RWPE1 (cell line): ENCODE results near the gene HMCN2.

Source experiments
- CTCF ChIA-PET: fragments of 350-600 bp; sonication (Branson Sonifier 250); formaldehyde crosslinking; extraction: SDS; loops from one replicate; lab custom pipeline; 2021; lab: Yijun Ruan, JAX
- POLR2A ChIA-PET: fragments of 400-600 bp; formaldehyde crosslinking; extraction: SDS; loops from one replicate; lab custom pipeline; 2020; ENCODE audit warnings: antibody characterized with exemption; ENCODE audit not compliant: low non-redundant PET; lab: Yijun Ruan, JAX
- DNase-seq: peaks from one replicate; pipeline ENCODE4 v3.0.0; 2012; ENCODE audit warnings: low spot score
- H3K27ac ChIP-seq: fragments of 450-650 bp; 2 replicates; pipeline ENCODE4 v1.5.1; 2017
- CTCF ChIP-seq: fragments of 450-650 bp; conservative IDR thresholded peaks from 2 replicates; pipeline ENCODE4 v1.5.1; 2017; ENCODE audit warnings: low read depth, mild to moderate bottlenecking

The HMCN2 gene

GRCh38 chr9:130237076-130237475, 28.5 kb upstream of the HMCN2 start:
- ChIA-PET POLR2A (interaction anchor here (0.7 kb wide), 1 partner anchor 28 kb away, joined by 3 read pairs; the partner anchor contains the start of gene HMCN2), CTCF (interaction anchor here (0.6 to 1.9 kb wide), 13 partner anchors 22 to 941 kb away, joined by 3 to 30 read pairs (median 4); partner anchors contain the start of gene HMCN2)
- TF ChIP-seq CTCF = no peak
- H3K27ac ChIP-seq = peak overlapping the region; percentile 70
- DNase-seq = no peak

- ChIA-PET CTCF (interaction anchor here (0.5 to 0.6 kb wide), 4 partner anchors 15 to 186 kb away, joined by 3 read pairs; no protein-coding TSS in a partner anchor), POLR2A (interaction anchor here (0.7 kb wide), 1 partner anchor 27 kb away, joined by 3 read pairs; the partner anchor contains the start of gene HMCN2)
- no peak for DNase-seq
- no peak for TF ChIP-seq CTCF
- H3K27ac ChIP-seq = peak overlapping the region; percentile 70
These were observed 27.6 kb upstream of the HMCN2 start for GRCh38 chr9:130237763-130238524.

GRCh38 chr9:130239363-130239695, 26.2 kb upstream of the HMCN2 start:
- ChIA-PET POLR2A (no interaction called here), CTCF (no interaction called here)
- no peak for TF ChIP-seq CTCF

GRCh38 chr9:130239741-130240241, 25.8 kb upstream of the HMCN2 start:
- ChIA-PET POLR2A (no interaction called here), CTCF (interaction anchor here (0.9 kb wide), 1 partner anchor 132 kb away, joined by 3 read pairs; no protein-coding TSS in a partner anchor)
- no peak for TF ChIP-seq CTCF
- H3K27ac ChIP-seq = peak overlapping the region; percentile 70; the same call in 1 of the 2 replicates
- DNase-seq = no peak

More at GRCh38 chr9:130239363-130239695, 26.2 kb upstream of the HMCN2 start:
- no peak for DNase-seq
- peak overlapping the region; percentile 70 for H3K27ac ChIP-seq

- POLR2A ChIA-PET = no interaction called here
- no peak for TF ChIP-seq CTCF
- peak overlapping the region; percentile 70; the same call in 1 of the 2 replicates for H3K27ac ChIP-seq
- CTCF ChIA-PET = interaction anchor here (0.6 to 0.9 kb wide), 3 partner anchors 9 to 133 kb away, joined by 3 to 5 read pairs (median 4); no protein-coding TSS in a partner anchor
- DNase-seq = peak; percentile 83
These were observed 25.0 kb upstream of the HMCN2 start for GRCh38 chr9:130240410-130241197.

GRCh38 chr9:130241198-130241535, 24.4 kb upstream of the HMCN2 start:
- no peak for DNase-seq
- POLR2A ChIA-PET = no interaction called here
- no peak overlapping the region for H3K27ac ChIP-seq
- no peak for TF ChIP-seq CTCF
- CTCF ChIA-PET = interaction anchor here (0.7 to 0.9 kb wide), 2 partner anchors 12 to 175 kb away, joined by 3 to 4 read pairs; no protein-coding TSS in a partner anchor
